Retinal pigment epithelial cell (primary cell): ENCODE results near the gene PSEN2.

Experiments used
- DNase-seq: peaks from one replicate; pipeline ENCODE4 v3.0.0-alpha.2; 2010; ENCODE audit warnings: low read depth
- H3K4me3 ChIP-seq: 2 replicates; pipeline ENCODE4 v1.5.1; 2011; ENCODE audit warnings: mild to moderate bottlenecking, low read length, control low read depth, moderate library complexity
- TF ChIP-seq, protein P1 (sequence below): conservative IDR thresholded peaks from 2 replicates; pipeline ENCODE4 v1.5.1; 2011; ENCODE audit warnings: low read depth, low read length, control low read depth, inconsistent platforms

Gene PSEN2

DNA sequence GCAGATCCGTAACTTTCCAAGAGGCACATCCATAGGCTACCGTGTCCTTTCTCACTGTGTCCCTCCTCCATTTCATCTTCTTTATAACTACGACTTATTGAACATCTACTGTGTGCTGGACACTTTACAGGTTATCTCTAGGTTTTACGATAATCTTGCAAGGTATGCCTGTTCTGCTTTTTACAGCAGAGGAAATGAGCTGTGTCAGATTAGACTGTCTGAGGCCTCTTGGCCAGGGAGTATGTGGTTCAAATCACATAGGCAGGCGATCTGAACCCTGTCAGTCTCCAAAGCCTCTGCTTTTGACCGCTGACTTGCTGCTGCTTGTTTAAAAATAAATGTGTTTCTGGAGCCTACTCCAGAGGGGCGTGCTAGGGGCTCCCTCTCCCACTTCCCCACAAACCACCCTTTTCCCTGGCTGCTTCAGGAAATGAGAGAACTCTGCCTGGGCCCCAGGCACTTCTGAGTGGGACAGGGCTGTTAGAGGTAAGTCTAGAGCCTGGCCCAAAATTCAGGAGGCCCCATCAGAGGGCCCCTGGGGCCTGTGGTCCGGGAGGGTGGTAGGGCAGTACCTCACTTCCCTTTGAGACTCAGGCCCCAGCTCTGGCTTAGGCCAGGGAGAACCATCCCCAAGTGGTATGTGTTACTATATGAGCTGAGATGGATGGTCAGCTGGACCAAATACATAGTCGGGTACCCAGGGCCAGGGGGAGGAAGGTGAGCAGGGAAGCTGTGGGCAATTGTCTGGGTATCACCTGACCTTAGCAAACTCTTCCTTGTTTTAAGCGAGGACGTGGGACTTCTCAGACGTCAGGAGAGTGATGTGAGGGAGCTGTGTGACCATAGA lies 4.4 kb downstream of the PSEN2 start:
- H3K4me3 ChIP-seq: no peak overlapping the region
- TF ChIP-seq, protein P1, sequence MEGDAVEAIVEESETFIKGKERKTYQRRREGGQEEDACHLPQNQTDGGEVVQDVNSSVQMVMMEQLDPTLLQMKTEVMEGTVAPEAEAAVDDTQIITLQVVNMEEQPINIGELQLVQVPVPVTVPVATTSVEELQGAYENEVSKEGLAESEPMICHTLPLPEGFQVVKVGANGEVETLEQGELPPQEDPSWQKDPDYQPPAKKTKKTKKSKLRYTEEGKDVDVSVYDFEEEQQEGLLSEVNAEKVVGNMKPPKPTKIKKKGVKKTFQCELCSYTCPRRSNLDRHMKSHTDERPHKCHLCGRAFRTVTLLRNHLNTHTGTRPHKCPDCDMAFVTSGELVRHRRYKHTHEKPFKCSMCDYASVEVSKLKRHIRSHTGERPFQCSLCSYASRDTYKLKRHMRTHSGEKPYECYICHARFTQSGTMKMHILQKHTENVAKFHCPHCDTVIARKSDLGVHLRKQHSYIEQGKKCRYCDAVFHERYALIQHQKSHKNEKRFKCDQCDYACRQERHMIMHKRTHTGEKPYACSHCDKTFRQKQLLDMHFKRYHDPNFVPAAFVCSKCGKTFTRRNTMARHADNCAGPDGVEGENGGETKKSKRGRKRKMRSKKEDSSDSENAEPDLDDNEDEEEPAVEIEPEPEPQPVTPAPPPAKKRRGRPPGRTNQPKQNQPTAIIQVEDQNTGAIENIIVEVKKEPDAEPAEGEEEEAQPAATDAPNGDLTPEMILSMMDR: no peak
- DNase-seq: no peak

DNA sequence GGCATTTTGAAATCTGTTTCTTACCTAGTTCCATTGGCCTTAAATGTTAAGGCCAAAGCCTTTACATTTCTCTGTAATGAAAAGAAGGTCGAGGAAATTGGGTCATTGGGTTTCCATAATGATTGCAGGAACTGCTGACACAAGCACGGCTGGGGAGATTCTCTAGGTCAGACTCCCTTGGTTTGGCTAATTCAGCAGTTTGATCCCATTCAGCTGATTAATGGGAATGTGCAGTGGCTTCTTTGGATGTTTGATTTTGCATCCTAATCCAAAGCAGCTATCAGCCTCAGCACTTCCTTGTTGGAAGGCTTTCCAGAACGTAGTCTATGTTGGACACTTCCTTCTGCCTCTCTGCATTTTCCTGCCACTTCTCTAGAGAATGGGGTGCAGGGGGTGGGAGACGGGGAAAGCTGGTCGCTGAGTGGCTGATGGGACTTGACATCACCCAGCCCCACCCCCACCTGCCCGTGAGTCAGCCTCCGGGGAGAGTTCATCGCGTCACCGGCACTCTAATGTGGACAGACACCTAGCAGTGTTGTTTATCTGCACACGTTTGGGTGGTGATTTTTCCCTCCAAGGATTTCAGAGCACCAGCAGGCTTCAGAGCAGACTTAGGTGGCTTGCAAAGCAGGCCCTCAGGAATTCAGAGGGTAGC lies 5.4 kb downstream of the PSEN2 start:
- peak; percentile 49 for DNase-seq
- TF ChIP-seq, protein P1: no peak
- H3K4me3 ChIP-seq: peak overlapping the region; percentile 6

DNA sequence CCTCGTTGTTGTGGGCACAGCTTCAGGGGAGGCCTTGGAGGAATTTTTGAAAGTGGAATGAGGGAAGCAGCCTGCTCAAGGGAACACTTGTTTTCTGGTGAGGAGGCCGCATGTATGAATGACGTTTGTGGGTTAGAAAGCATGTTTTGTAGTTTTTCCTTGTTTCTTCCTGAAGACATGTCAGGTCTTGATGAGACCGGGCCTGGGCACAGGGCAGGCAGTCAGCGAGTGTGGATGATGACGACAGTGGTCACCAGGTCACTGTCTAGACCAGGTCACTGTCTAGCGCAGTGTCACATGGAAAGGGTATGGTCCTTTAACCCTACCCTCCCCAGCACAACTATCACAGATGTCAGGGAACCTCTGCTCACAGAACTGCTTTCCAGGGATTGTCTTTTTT lies 7.3 kb downstream of the PSEN2 start:
- TF ChIP-seq, protein P1: no peak
- no peak overlapping the region for H3K4me3 ChIP-seq
- no peak for DNase-seq

DNA sequence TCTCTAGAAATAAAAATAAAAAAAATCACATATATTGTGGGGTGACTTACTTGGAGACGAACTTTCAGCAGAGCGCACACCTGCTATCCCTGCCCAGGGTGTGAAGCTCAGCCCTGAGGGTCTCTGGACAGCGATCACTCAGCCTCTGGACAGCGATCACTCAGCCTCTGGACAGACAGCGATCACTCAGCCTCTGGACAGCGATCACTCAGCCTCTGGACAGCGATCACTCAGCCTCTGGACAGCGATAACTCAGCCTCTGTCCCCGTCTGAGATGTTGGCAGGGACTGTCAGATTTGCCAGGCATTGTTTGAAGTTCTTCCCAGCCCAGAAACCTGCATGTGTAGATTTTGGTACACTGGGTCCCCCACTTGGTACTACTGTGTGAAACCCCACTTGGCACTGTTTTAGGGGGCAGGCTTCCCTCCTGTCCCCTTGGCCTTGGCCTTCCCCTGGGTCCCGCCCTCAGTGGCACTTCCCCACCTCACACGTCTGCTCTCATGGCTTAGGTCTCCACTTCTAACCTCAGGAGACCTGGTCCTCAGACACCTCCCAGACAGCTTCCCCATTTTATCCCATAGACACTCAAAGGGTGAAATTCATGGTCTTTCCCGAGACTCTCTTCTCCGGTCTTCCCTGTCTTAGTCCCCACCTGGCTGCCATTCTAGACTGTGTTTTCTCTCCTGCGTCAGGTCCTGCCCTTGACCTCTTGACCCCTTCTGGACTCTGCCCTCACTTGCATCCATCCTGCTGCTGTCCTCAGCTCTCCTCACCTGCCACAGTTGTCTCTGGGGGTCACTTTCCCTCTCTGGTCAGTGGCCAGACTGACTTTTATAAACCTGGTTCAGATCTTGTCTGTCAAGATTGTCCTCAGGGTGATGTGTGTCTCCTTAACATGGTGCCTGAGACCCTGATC lies 10.2 kb downstream of the PSEN2 start:
- DNase-seq: no peak
- H3K4me3 ChIP-seq: no peak overlapping the region
- TF ChIP-seq, protein P1: no peak

DNA sequence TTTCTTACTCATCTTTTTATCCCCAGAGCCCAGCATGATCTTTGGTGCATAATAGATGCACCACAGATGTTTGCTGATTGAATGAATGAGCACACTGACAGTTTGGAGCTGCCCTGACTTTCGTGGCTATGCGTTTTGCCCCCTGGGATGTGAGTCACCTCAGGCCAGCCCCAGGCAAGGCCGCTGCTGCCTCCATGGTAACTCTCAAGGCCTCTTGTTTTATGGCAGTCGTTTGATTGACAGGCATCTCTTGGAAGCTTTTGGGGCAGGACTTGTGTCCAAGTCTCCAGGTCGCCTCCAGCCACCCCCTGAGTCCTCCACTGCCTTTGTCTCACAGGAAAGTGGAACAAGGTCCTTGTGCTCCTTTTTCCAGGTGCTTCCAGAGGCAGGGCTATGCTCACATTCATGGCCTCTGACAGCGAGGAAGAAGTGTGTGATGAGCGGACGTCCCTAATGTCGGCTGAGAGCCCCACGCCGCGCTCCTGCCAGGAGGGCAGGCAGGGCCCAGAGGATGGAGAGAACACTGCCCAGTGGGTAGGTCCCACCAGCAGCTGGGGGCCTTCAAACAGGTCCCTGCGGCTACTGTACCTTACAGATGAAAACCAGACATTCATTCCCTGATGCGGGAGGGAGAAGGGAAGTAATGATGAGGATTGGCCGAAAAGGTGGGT lies 11.2 kb downstream of the PSEN2 start:
- TF ChIP-seq, protein P1: no peak
- no peak overlapping the region for H3K4me3 ChIP-seq
- no peak for DNase-seq

DNA sequence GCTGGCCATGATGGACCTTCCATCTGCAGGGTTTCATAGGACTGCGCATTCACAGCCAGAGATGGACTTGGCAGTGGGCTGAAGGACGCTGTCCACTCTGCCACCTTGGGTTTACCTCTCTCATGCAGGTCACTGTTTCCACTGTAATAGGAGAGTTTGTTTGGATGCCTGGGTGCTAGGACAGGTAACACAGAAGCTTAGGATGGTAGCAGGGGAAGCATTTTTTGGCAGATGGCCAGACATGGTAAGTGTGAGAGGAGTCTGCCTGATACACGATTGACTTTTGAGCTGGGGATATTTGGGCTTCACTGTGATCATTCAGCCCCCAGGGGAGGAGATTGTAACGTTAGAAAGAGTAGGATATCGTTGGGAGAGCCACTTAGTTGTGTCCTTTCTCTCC lies 11.8 kb downstream of the PSEN2 start:
- TF ChIP-seq, protein P1: no peak
- no peak for DNase-seq
- H3K4me3 ChIP-seq: no peak overlapping the region
